Fibroblast of villous mesenchyme (primary cell): Measurements from ENCODE around the gene PDLIM5. TPM values are rescaled to one million over a fixed set of nuclear protein-coding genes. Genes with fewer than 3 reads are reported as not detected.
"Not testable (repeated sequence)": the region's sequence is repeated elsewhere in the genome, so short reads cannot be mapped to it uniquely, and the experiment has no call there.

Source experiments
- DNase-seq: peaks from one replicate; pipeline ENCODE4 v3.0.0-alpha.2; 2010; ENCODE audit warnings: low read depth
- H3K4me3 ChIP-seq: 2 replicates; pipeline ENCODE4 v1.5.1; 2011; ENCODE audit warnings: low read depth, mild to moderate bottlenecking, low read length
- total RNA-seq: library from RNA; depleted of rRNA; stranded (reverse); fragments of >200 nt; gene quantifications from 2 replicates; pipeline ENCODE4 v1.2.3, GENCODE V29; 2012
- TF ChIP-seq, protein P1 (sequence below): IDR thresholded peaks from 2 replicates; pipeline ENCODE4 v1.5.1; 2012; ENCODE audit warnings: low read depth, mild to moderate bottlenecking, low read length; ENCODE audit not compliant: insufficient read depth

PDLIM5 gene
- total RNA-seq, 1 donor, result 370 TPM

DNA sequence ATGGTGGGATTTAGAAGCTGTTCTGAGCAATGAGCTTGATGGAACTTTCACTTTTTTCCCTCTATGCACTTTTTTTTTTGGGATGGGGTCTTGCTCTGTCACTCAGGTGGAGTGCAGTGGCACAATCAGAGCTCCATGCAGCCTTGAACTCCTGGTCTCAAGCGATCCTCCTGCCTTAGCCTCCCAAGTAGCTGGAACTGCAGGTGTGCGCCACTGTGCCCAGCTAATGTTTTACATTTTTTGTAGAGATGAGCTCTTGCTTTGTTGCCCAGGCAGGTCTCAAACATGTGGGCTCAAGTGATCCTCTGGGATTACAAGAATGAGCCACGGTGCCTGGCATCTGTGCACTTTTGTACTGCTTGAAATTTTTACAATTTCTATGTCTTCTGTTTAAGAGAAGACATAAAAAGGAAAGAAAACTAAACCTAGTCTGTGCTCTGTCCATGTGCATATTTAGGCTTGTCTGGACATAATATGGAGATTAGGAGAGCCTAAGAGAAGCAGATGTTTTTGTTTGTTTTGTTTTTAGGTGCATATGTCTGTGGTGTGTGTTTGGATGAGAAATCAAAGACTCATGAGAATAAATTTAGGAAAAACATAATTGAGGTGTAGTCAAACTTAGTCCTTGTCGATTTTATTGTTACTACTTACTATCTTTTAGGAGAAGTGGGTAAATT is 16.5 kb downstream of the PDLIM5 start:
- no peak overlapping the region for H3K4me3 ChIP-seq
- DNase-seq, result no peak
- TF ChIP-seq, protein P1, sequence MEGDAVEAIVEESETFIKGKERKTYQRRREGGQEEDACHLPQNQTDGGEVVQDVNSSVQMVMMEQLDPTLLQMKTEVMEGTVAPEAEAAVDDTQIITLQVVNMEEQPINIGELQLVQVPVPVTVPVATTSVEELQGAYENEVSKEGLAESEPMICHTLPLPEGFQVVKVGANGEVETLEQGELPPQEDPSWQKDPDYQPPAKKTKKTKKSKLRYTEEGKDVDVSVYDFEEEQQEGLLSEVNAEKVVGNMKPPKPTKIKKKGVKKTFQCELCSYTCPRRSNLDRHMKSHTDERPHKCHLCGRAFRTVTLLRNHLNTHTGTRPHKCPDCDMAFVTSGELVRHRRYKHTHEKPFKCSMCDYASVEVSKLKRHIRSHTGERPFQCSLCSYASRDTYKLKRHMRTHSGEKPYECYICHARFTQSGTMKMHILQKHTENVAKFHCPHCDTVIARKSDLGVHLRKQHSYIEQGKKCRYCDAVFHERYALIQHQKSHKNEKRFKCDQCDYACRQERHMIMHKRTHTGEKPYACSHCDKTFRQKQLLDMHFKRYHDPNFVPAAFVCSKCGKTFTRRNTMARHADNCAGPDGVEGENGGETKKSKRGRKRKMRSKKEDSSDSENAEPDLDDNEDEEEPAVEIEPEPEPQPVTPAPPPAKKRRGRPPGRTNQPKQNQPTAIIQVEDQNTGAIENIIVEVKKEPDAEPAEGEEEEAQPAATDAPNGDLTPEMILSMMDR, result no peak

DNA sequence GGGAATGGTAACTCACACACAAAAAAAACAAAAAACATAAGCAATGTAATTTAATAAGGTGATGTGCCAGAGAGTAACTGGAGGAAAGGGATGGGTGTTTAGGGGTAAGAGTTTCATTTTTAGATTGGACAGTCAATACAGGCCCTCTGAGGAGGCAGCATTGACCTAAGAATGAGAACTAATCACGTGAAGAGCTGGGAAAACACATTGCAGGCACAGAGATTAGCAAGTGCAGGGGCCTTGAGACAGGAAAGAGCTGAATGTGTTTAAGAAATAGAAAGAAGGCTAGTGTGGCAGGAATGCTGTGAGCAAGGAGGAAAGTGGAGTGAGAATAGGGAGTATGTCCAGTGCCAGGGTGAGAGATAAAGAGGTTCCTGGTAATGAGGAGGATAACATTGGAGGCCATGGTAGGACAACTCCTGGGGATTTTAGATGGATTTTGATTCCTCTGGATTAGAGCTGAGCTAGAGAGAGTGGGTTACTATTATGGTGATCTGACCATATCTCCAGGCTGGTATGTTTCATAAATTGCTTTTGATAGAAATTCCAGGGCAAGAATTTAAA is 17.6 kb downstream of the PDLIM5 start:
- DNase-seq, result no peak
- TF ChIP-seq, protein P1, result no peak
- H3K4me3 ChIP-seq, result no peak overlapping the region

DNA sequence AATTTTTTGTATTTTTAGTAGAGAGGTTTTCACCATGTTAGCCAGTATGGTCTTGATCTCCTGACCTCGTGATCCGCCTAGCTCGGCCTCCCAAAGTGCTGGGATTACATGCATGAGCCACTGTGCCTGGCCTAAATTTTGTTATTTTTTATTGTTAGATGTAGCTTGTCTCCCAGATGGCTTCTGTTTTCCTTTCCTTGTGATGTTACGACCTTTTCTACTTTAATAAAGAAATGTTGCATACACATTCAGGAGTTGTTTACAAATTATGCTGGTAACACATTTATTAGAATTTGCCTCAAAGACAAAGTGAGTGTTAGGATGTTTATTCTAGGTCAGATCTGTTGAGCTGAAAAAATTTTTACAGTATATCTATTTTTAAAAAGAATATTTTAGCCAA is 18.4 kb downstream of the PDLIM5 start:
- TF ChIP-seq, protein P1, result no peak
- H3K4me3 ChIP-seq, result no peak overlapping the region
- DNase-seq, result peak; percentile 60

DNA sequence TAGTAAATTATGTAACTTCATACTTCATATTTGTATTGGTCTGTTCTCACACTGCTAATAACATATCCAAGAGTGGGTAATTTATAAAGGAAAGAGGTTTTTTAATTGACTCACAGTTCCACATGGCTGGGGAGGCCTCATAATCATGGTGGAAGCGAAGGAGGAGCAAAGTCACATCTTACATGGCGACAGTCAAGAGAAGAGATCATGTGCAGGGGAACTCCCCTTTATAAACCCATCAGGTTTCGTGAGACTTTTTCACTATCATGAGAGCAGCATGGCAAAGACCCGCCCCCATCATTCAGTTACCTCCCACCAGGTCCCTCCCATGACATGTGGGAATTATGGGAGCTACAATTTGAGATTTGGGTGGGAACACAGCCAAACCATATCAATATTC is 19.0 kb downstream of the PDLIM5 start:
- not testable (repeated sequence) for DNase-seq, H3K4me3 ChIP-seq

DNA sequence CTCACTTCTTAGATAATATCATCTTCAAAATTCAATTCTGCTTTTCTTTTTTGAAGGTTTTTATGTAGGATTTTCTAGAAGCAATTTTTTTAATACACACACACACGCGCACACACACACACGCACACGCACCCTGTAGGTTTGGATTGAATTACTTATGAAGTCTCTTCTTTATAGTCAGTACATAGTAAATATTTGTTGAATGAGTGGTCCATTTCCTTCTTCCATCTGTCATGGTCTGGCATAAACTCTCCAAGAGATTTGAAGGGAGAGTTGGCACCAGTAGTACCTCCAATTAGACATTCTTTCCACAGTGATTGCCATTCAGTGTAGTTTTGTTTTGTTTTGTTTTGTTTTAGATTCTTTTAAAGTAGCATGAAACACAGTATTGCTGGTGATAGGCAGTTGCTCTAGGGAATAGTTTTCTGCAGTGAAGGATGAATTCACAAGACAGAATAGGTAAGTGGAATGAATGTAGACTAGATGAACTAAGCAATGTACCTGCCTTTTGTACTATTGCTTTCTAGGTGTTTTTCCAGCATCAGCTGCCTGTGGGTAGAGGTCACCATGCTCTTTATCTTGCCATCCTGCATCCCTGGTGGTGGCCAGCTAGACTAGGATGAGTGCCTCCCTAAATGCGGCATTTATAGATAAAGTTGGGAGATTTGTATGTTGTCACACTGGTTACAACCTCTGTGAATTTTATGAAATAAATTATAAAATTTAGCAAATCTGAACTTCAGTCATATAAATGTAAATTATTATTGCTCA is 20.5 kb downstream of the PDLIM5 start:
- no peak for DNase-seq
- H3K4me3 ChIP-seq, result no peak overlapping the region

DNA sequence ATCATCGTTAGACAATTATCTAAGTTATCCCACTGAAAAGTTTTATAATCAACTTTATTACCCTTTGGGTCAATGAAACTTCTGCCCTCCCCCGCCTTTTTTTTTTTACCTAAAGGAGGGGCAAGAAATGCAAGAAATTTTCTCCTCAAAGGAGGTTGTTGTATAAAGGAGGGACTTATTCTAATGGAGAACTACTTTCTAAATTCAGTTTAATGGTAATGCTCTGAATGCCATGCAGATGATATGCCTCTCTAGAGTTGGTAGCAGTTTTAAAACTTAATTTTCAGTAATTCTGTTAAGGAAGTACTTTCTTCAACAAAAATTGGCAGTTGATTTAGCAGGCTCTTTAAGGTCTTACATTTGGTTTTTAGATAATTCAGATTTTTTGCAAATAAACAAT is 23.3 kb downstream of the PDLIM5 start:
- TF ChIP-seq, protein P1, result no peak
- no peak for DNase-seq
- H3K4me3 ChIP-seq, result no peak overlapping the region

More for the DNA sequence above, 20.5 kb downstream of the PDLIM5 start:
- TF ChIP-seq, protein P1, result no peak

DNA sequence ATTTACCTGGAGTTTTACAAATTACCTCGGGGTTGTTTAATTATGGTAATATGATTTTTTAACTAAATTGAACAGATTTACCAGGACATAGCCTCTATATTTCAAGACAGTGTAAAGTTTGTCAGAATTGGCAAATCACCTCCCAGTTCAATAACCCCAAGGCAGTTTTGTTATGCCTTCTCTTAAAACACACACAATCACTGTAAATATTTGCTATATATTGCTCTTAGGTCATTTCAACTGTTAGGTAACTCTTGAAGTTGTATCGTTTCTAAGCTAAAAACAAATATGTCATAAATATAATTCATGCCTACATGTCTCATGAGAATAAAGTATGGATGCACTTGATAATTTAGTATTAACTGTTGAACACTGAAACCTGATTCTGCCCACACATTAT is 24.1 kb downstream of the PDLIM5 start:
- H3K4me3 ChIP-seq, result no peak overlapping the region
- TF ChIP-seq, protein P1, result no peak
- DNase-seq, result no peak
